H9 (cell line): Measurements from ENCODE around the gene CLCNKA. TPM values are rescaled to one million over a fixed set of nuclear protein-coding genes. Genes with fewer than 3 reads are reported as not detected.
"Not testable (repeated sequence)": the region's sequence is repeated elsewhere in the genome, so short reads cannot be mapped to it uniquely, and the experiment has no call there.

Experiments
- DNase-seq: peaks from one replicate; pipeline ENCODE4 v3.0.0-alpha.2; 2017
- H2AFZ ChIP-seq: one replicate; pipeline ENCODE4 v1.6.1; 2013; ENCODE audit warnings: mild to moderate bottlenecking, low read length, control low read depth, moderate library complexity
- H2AK5ac ChIP-seq: 2 replicates; pipeline ENCODE4 v1.6.1; 2013; ENCODE audit warnings: low read length, control low read depth, mixed read lengths; ENCODE audit not compliant: insufficient read length
- H2BK120ac ChIP-seq: one replicate; pipeline ENCODE4 v1.6.1; 2013; ENCODE audit warnings: low read depth, mild to moderate bottlenecking, low read length, control low read depth, inconsistent platforms; ENCODE audit not compliant: poor library complexity, severe bottlenecking
- H2BK12ac ChIP-seq: 2 replicates; pipeline ENCODE4 v1.6.1; 2013; ENCODE audit warnings: low read length, control low read depth, mixed read lengths, low read depth; ENCODE audit not compliant: insufficient read length
- H2BK15ac ChIP-seq: 2 replicates; pipeline ENCODE4 v1.6.1; 2013; ENCODE audit warnings: low read depth, low read length, control low read depth
- H2BK20ac ChIP-seq: one replicate; pipeline ENCODE4 v1.6.1; 2013; ENCODE audit warnings: low read depth, mild to moderate bottlenecking, low read length, control low read depth, inconsistent platforms; ENCODE audit not compliant: poor library complexity, severe bottlenecking
- H2BK5ac ChIP-seq: 2 replicates; pipeline ENCODE4 v1.6.1; 2013; ENCODE audit warnings: low read length, control low read depth, mixed read lengths; ENCODE audit not compliant: insufficient read length
- H3K14ac ChIP-seq: 2 replicates; pipeline ENCODE4 v1.6.1; 2013; ENCODE audit warnings: low read length, control low read depth; ENCODE audit not compliant: insufficient read depth
- H3K18ac ChIP-seq: 2 replicates; pipeline ENCODE4 v1.6.1; 2013; ENCODE audit warnings: low read depth, mild to moderate bottlenecking, mixed read lengths, low read length, control low read depth; ENCODE audit not compliant: insufficient read length
- H3K23ac ChIP-seq: 2 replicates; pipeline ENCODE4 v1.6.1; 2013; ENCODE audit warnings: low read length, control low read depth, mixed read lengths, low read depth; ENCODE audit not compliant: insufficient read length
- H3K23me2 ChIP-seq: 2 replicates; pipeline ENCODE4 v1.6.1; 2013; ENCODE audit warnings: low read depth, mild to moderate bottlenecking, mixed read lengths, low read length, control low read depth; ENCODE audit not compliant: insufficient read length, poor library complexity, severe bottlenecking
- H3K27ac ChIP-seq: 2 replicates; pipeline ENCODE4 v1.5.1; 2013; ENCODE audit warnings: low read length, control low read depth, mixed read lengths, low read depth; ENCODE audit not compliant: insufficient read length
- H3K27me3 ChIP-seq: 2 replicates; pipeline ENCODE4 v1.6.1; 2013; ENCODE audit warnings: low read length, control low read depth, inconsistent platforms; ENCODE audit not compliant: insufficient read depth
- H3K4ac ChIP-seq: 2 replicates; pipeline ENCODE4 v1.6.1; 2013; ENCODE audit warnings: low read depth, mild to moderate bottlenecking, control low read depth, inconsistent platforms, low read length, moderate library complexity
- H3K4me1 ChIP-seq: 2 replicates; pipeline ENCODE4 v1.6.1; 2013; ENCODE audit warnings: low read length, control low read depth, inconsistent platforms; ENCODE audit not compliant: insufficient read depth
- H3K4me2 ChIP-seq: 2 replicates; pipeline ENCODE4 v1.6.1; 2013; ENCODE audit warnings: low read length, control low read depth, mixed read lengths; ENCODE audit not compliant: insufficient read length, insufficient read depth
- H3K56ac ChIP-seq: 2 replicates; pipeline ENCODE4 v1.6.1; 2013; ENCODE audit warnings: low read depth, mild to moderate bottlenecking, mixed read lengths, low read length, control low read depth; ENCODE audit not compliant: insufficient read length
- H3K79me1 ChIP-seq: 2 replicates; pipeline ENCODE4 v1.6.1; 2013; ENCODE audit warnings: low read depth, mild to moderate bottlenecking, moderate library complexity, low read length, control low read depth, inconsistent platforms; ENCODE audit not compliant: insufficient read depth, poor library complexity, severe bottlenecking
- H3K79me2 ChIP-seq: 2 replicates; pipeline ENCODE4 v1.6.1; 2013; ENCODE audit warnings: low read length, control low read depth, inconsistent platforms; ENCODE audit not compliant: insufficient read depth
- H3K9ac ChIP-seq: 2 replicates; pipeline ENCODE4 v1.6.1; 2013; ENCODE audit warnings: low read length, control low read depth, mixed read lengths; ENCODE audit not compliant: insufficient read length; ENCODE audit errors: extremely low read depth
- H3K9me3 ChIP-seq: one replicate; pipeline ENCODE4 v1.6.1; 2013; ENCODE audit warnings: low read depth, low read length, inconsistent platforms; ENCODE audit not compliant: control insufficient read depth
- H3T11ph ChIP-seq: one replicate; pipeline ENCODE4 v1.6.1; 2013; ENCODE audit warnings: mild to moderate bottlenecking, low read length, control low read depth, inconsistent platforms
- H4K20me1 ChIP-seq: one replicate; pipeline ENCODE4 v1.6.1; 2013; ENCODE audit not compliant: control insufficient read depth, insufficient read length, insufficient read depth
- H4K5ac ChIP-seq: 2 replicates; pipeline ENCODE4 v1.6.1; 2013; ENCODE audit warnings: low read depth, mild to moderate bottlenecking, mixed read lengths, low read length, control low read depth; ENCODE audit not compliant: insufficient read length
- H4K8ac ChIP-seq: replicated peaks from 2 replicates; pipeline ENCODE4 v1.6.1; 2013; ENCODE audit warnings: low read length, control low read depth, mixed read lengths, low read depth; ENCODE audit not compliant: insufficient read length
- H4K91ac ChIP-seq: 2 replicates; pipeline ENCODE4 v1.6.1; 2013; ENCODE audit warnings: low read depth, mild to moderate bottlenecking, moderate library complexity, mixed read lengths, low read length, control low read depth; ENCODE audit not compliant: insufficient read length
- H3K27ac Mint-ChIP-seq, 3 experiments: 2 replicates in 2 of 3; 3 replicates in 1 of 3; pipeline ENCODE4 v1.8.0; 2020 to 2021; ENCODE audit warnings: mixed read lengths in 3 of 3, mild to moderate bottlenecking in 1 of 3, moderate library complexity in 1 of 3
- H3K27me3 Mint-ChIP-seq: 2 replicates; pipeline ENCODE4 v1.8.0; 2021; ENCODE audit warnings: low read depth, mild to moderate bottlenecking, moderate library complexity, mixed read lengths
- H3K36me3 Mint-ChIP-seq, 3 experiments: 2 replicates in 2 of 3; 3 replicates in 1 of 3; pipeline ENCODE4 v1.8.0; 2020 to 2021; ENCODE audit warnings: low read depth in 3 of 3, mixed read lengths in 3 of 3; ENCODE audit not compliant: insufficient read depth in 1 of 3
- H3K4me1 Mint-ChIP-seq, 2 experiments: 2 replicates each; pipeline ENCODE4 v1.8.0; 2020; ENCODE audit warnings: mixed read lengths in 2 of 2
- H3K4me3 Mint-ChIP-seq, 2 experiments: 2 replicates in 1 of 2; 3 replicates in 1 of 2; pipeline ENCODE4 v1.8.0; 2020 to 2021; ENCODE audit warnings: mild to moderate bottlenecking in 2 of 2, mixed read lengths in 2 of 2, moderate library complexity in 1 of 2
- H3K9me3 Mint-ChIP-seq, 2 experiments: 2 replicates in 1 of 2; 3 replicates in 1 of 2; pipeline ENCODE4 v1.8.0; 2020; ENCODE audit warnings: mild to moderate bottlenecking in 2 of 2, mixed read lengths in 2 of 2, moderate library complexity in 1 of 2
- whole genome bisulfite sequencing: extraction: QIAGEN DNeasy Blood & Tissue Kit; methylation state at CpG from one replicate; pipeline ENCODE4 v1.1.7; 2013; ENCODE audit warnings: missing lambda C conversion rate, low lambda C conversion rate, mixed read lengths; ENCODE audit not compliant: insufficient read length; ENCODE audit errors: extremely low coverage; 5-methylcytosine and 5-hydroxymethylcytosine counted together
- total RNA-seq: library from RNA; stranded (reverse); gene quantifications from 2 replicates; pipeline ENCODE4 v1.2.1, GENCODE V29; 2021
- TF ChIP-seq, protein P1 (sequence below): fragments of 200-600 bp; sonication (generic); conservative IDR thresholded peaks from 3 replicates; pipeline ENCODE4 v1.8.0; 2021; ENCODE audit warnings: antibody characterized with exemption, mild to moderate bottlenecking

The CLCNKA gene
- total RNA-seq, 1 experiment from 2014 or later = 0.98 TPM

DNA sequence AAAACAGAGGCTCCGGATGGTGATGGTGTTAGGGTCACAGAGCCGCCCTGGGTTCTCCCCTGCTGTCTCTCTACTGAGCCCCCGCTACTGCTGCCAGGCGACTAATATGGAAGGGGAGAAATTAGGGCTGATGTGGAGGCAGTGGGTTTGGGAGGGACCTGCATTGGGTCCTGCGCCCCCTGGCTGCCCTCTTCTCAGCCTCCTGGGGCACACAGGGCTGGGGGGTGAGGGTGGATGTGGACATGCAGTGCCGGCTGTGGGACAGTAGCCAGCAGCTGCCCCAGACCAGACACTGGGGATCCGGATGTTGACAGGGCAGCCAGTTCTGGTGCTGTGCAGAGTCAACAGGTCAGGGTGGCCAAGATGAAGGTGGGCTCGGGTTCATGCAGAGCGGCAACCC, 20.3 kb downstream of the CLCNKA start:
- no peak overlapping the region for H3K9ac ChIP-seq
- H2BK12ac ChIP-seq = no peak overlapping the region
- no peak overlapping the region for H2BK120ac ChIP-seq
- H3K79me1 ChIP-seq = no peaks in the 10 kb centered on the region
- H2AK5ac ChIP-seq = no peak overlapping the region
- no peaks in the 10 kb centered on the region for H3K79me2 ChIP-seq
- Mint-ChIP-seq H3K36me3 (no peaks in the 10 kb centered on the region), H3K27me3 (peaks cover 23% of the 10 kb centered on the region), H3K4me3 (no peak overlapping the region), H3K9me3 (no peaks in the 10 kb centered on the region), H3K27ac (no peak overlapping the region), H3K4me1 (peaks cover 0 to 8% of the 10 kb centered on the region in 2 experiments; a peak in 3 of 4 replicates)
- no peak overlapping the region for H2BK15ac ChIP-seq
- H3K27me3 ChIP-seq = no peaks in the 10 kb centered on the region
- no peaks in the 10 kb centered on the region for H3K9me3 ChIP-seq
- no peak overlapping the region for H3K14ac ChIP-seq
- H3K27ac ChIP-seq = no peak overlapping the region
- no peak overlapping the region for H3K18ac ChIP-seq
- no peak overlapping the region for H4K91ac ChIP-seq
- H3T11ph ChIP-seq = no peak overlapping the region
- TF ChIP-seq, protein P1, sequence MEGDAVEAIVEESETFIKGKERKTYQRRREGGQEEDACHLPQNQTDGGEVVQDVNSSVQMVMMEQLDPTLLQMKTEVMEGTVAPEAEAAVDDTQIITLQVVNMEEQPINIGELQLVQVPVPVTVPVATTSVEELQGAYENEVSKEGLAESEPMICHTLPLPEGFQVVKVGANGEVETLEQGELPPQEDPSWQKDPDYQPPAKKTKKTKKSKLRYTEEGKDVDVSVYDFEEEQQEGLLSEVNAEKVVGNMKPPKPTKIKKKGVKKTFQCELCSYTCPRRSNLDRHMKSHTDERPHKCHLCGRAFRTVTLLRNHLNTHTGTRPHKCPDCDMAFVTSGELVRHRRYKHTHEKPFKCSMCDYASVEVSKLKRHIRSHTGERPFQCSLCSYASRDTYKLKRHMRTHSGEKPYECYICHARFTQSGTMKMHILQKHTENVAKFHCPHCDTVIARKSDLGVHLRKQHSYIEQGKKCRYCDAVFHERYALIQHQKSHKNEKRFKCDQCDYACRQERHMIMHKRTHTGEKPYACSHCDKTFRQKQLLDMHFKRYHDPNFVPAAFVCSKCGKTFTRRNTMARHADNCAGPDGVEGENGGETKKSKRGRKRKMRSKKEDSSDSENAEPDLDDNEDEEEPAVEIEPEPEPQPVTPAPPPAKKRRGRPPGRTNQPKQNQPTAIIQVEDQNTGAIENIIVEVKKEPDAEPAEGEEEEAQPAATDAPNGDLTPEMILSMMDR = no peak
- H3K4ac ChIP-seq = no peak overlapping the region
- H3K4me2 ChIP-seq = no peak overlapping the region
- no peaks in the 10 kb centered on the region for H3K4me1 ChIP-seq
- no peak overlapping the region for H2BK20ac ChIP-seq
- no peak overlapping the region for H2AFZ ChIP-seq
- H2BK5ac ChIP-seq = no peak overlapping the region
- no peaks in the 10 kb centered on the region for H4K20me1 ChIP-seq
- no peak for DNase-seq
- H4K8ac ChIP-seq = no peak overlapping the region
- H3K23me2 ChIP-seq = no peaks in the 10 kb centered on the region
- no peak overlapping the region for H4K5ac ChIP-seq
- H3K23ac ChIP-seq = no peak overlapping the region
- no CpG with 5 or more reads among the region's 9 CpGs for WGBS
- no peak overlapping the region for H3K56ac ChIP-seq

DNA sequence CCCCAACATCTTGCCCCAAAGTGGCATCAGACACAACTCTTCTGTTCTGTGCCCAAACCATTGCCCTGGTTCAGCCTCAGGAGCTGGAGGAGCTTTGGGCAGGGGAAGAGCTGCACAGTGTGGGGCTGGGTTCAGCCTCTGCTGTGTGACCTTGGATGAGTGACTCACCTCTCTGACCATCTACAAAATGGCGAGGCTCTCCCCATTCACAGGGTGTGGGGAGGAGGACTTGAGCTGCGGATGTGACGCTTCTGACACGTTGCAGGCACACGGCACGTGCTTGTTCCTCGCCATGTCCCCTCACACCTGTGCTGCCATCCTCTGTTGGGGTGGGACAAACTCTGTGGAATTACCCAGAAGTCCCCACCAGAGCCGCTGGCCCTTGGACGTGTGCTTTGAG, 20.8 kb downstream of the CLCNKA start:
- not testable (repeated sequence) for H3K27ac ChIP-seq, H2AFZ ChIP-seq, H3K14ac ChIP-seq, H3K27me3 ChIP-seq, H3K27ac Mint-ChIP-seq, H3K4me3 Mint-ChIP-seq, H3K4me1 ChIP-seq, H3K56ac ChIP-seq, H3K4ac ChIP-seq, H3K23me2 ChIP-seq, H2BK12ac ChIP-seq, H3K4me2 ChIP-seq, H4K8ac ChIP-seq, H3K79me1 ChIP-seq, H2BK15ac ChIP-seq, H4K20me1 ChIP-seq, H2BK5ac ChIP-seq, H4K91ac ChIP-seq, H3K79me2 ChIP-seq, H3K9ac ChIP-seq, H2BK120ac ChIP-seq, H2AK5ac ChIP-seq, H3K9me3 Mint-ChIP-seq, H3K23ac ChIP-seq, DNase-seq, H2BK20ac ChIP-seq, H3T11ph ChIP-seq, H3K9me3 ChIP-seq, H3K36me3 Mint-ChIP-seq, H4K5ac ChIP-seq, H3K18ac ChIP-seq
- H3K27me3 Mint-ChIP-seq = peaks cover 28% of the 10 kb centered on the region
- H3K4me1 Mint-ChIP-seq = peaks cover 0 to 12% of the 10 kb centered on the region in 2 experiments; a peak in 3 of 4 replicates
- no CpG with 5 or more reads among the region's 9 CpGs for WGBS
